Glomerular visceral epithelial cell (primary cell): ENCODE results near the gene GNRH2.
A peak's percentile ranks its signal among the peaks of the same experiment; 100 is the strongest.
"Not testable (repeated sequence)": the region's sequence is repeated elsewhere in the genome, so short reads cannot be mapped to it uniquely, and the experiment has no call there.

Experiments
- DNase-seq: peaks from one replicate; pipeline ENCODE4 v3.0.0-alpha.2; 2016; ENCODE audit errors: extremely low spot score

Gene GNRH2

DNA sequence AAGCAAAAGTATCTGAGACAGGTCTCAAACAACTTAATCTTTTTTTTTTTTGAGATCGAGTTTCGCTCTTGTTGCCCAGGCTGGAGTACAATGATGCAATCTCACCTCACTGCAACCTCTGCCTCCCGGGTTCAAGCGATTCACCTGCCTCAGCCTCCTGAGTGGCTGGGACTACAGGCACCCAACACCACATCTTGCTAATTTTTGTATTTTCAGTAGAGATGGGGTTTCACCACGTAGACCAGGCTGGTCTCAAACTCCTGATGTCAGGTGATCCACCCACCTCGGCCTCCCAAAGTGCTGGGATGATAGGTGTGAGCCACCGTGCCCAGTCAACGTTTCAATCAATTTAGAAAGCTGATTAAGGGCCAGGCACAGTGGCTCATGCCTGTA, 29.8 kb downstream of the GNRH2 start:
- DNase-seq: not testable (repeated sequence)

DNA sequence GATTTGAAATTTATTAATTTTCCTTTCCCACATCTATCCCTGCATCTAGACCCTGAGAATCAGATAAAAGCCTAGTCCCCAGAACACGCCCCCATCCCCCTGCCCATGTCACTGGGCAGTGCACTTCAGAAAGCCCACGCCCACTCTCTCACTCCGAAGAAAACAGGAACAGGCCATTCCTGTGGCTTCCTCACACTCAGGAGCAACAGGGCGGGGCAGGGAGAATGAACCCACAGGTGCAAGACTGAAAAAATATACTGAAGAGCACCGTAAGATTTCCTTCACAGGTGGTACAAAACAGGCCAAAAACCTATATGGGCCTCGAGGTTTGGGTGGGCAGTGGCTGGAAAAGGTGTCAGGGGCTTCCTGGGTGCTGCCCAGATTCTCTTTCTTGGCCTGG, 31.4 kb downstream of the GNRH2 start:
- no peak for DNase-seq

DNA sequence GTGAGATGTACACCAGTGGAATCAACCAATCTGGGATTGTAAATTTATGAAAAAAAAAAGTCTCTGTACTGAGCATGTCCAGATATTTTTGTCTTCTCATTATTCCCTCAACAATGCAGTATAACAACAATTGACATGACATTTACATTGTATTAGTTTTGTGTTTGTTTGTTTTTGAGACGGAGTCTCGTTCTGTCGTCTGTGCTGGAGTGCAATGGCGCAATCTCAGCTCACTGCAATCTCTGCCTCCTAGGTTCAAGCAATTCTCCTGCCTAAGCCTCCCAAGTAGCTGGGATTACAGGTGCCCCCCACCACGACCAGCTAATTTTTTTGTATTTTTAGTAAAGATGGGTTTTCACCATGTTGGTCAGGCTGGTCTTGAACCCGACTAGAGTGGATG, 31.9 kb downstream of the GNRH2 start:
- DNase-seq: not testable (repeated sequence)

DNA sequence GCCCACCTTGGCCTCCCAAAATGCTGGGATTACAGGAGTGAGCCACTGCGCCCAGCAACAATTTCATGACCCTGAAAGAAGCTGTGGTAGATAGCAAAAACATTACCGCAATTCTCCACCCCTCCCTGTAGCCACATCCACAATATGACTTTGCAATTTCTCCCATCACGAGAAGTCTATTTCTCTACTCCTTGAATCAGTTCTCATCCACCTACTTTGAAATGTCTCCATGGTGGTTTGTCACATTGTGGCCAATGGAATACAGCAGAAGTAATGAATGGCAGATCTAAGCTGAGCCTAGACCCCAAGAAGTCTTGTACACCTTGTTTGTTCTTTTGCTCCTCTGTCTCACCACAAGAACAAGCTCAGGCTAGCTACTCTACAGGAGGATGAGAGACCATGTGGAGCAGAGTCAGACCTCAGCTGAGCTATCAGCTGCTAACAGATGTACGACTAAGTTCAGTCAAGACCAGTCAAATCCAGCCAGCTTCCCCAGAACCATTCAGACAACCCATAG, 34.3 kb downstream of the GNRH2 start:
- DNase-seq: no peak

DNA sequence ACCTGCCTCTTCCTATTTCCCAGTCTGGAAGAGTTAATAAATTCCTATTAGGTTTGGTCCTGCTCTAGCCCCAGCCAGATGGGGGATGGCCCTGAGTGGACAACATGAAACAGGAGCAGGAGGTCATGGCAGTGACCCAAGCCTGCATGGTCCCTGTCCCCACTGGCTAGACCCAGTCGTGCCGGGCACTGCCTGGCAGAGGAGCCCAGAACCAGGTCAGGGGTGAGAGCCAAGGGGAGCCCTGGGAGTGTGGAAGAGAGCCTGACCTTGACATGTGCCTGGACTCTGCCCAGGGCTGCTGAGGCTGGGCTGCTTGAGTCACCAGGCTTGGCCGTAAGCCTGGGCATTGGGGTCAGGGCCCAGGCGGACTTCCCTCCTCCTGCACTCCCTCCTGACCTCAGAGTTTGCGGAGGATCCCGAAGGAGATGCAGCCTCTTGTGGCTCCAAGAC, 37.5 kb downstream of the GNRH2 start:
- peak; percentile 81 for DNase-seq

DNA sequence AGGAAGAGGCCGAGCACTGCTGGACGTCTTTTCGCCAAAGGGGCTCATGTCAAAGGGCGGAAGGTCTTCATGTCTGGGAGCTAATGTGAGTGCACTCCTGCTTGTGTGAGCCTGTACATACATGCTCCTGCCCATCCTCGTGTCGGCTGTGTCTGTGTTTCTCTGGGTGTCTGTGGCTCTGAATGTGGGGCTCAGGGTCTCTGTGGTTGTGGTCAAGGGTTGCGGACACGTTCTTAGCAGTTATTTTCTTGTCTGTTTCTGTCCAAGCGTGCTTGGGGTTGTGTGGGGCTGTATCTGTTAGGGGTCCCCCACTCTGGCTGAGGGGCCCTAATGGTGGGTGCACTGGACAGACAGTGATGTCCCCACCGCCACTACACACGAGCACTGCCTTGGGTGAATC, 38.2 kb downstream of the GNRH2 start:
- no peak for DNase-seq

DNA sequence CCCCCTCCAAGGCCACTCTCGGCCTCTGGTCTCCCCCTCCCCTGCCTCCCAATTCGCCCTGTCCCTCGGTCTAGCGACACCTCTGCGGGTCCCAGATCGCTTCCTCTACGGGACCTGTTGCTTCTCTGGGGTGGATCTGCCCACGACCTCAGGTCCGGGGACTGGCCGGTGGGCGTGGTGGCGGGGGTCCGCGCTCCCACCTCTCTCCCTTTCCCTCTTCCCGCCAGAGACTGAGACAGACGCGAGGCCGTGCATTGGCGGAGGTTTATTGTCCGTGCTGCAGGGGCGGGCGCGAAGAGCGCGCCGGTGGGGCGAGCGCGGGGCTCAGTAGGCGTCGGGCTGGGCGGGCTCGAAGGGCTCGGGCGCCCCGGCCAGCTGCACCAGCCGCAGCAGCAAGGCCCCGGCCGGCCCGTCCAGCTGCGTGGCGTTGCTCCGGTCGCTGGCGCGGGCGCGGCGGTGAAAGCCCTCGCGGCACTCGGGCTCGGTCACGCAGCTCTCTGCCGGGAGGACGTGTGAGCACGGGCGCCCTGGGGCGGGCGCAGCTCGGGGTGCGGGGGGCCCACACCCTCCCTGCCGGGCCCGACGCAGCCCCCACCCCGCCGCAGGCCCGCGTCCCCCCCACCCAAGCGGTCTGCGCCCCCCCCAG, 39.0 kb downstream of the GNRH2 start:
- no peak for DNase-seq

DNA sequence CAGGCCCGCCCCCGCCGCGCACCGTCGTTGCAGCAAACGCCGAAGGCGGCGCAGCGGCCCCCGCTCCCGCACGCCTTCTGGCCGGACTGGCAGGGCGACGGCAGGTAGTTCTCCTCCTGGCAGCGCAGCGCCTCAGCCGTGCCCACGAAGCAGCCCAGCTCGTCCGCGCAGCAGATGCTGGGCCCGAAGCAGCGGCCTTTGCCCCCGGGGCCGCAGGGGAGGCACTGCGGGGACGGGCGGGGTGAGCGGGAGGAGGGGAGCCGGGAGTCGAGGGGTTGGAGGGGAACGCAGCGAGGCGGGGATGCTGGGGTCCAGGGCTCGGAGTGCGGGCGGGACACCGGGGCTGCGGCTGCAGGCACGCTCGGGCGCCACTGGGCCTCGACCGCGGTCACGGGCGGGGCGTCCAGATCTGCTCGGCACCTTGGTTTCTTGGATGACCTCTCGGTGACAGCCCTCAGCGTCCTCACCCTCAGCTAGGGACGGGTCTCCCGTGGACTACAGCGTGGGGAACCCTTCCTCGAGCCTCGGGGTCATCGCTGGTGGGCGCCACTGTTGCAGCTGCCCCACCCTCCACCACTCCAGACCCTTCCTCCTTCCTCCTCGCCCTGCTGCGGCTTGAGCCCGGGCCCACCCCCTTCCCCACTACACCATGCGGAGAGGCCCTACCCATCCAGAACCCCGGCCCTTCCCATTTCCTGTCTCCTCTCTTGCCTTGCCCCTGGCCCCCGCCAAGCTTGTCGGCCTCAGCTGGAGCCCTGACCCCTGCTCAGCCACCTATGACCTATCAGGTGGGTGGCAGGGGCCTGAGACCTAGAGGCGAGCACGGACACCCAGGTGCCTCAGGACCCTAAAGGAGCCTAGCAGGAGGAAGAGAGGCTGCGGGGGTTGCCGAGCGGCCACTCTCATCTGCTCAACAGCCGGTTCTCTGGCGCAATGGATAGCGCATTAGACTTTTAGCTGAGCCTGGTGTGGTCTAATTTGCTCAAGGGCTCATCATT, 39.8 kb downstream of the GNRH2 start:
- DNase-seq: no peak

DNA sequence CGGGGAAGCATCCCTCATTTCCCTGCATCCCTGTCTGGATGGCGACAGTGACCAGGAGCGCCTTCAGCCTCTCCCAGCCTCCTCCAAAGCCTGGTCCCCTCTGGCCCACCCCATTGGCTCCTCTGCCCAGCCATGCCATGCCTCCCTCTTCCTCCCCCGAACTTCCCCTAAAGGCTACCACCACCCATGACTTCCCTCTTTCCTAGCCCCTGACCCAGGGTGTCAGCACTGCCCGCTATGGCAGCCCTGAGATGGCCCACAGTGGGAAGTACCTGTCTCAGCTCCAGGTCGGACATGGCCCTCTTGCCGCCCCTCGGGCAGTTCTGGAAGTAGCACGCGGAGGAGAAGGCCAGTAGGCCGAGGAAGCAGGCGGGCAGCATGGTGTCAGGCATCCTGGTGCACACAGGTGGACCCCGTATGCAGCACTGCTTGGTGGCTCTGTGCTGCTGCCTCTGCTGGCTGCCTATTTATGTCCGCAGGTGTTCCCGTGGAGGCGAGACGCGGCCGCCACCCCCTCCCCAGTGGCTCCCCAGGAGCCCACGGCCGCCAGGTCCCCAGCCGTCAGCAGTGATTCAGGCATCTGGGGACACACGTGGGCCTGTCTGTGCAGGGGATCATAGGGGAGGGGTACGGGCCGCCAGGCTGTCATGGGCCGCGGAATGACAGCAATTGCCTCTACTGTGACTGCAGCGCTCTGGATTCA, 41.0 kb downstream of the GNRH2 start, which contains the start of gene AVP:
Gene AVP, minus strand, starts transcription at position 442 of the 703 bp plus-strand sequence. Its CDS starts 50 bp downstream, at position 392.
- no peak for DNase-seq

DNA sequence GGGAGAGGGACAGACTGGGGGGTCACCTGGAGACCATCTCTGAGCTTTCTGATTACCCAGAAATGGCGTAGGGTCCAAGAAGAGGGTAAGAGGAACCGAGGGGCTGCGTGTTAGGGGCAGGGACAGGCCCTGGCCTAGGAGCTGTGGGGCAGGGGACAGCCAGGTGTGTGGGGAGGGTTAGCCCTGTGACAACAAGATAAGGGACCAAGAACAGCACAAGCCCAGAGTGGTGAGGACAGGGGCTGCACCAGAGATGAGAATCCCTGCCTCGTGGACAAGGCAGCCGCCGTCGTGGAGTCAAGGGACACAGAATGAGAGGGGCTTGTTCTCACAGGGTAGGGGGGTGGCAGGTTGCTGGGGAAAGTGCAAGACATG, 41.6 kb downstream of the GNRH2 start:
- DNase-seq: no peak

DNA sequence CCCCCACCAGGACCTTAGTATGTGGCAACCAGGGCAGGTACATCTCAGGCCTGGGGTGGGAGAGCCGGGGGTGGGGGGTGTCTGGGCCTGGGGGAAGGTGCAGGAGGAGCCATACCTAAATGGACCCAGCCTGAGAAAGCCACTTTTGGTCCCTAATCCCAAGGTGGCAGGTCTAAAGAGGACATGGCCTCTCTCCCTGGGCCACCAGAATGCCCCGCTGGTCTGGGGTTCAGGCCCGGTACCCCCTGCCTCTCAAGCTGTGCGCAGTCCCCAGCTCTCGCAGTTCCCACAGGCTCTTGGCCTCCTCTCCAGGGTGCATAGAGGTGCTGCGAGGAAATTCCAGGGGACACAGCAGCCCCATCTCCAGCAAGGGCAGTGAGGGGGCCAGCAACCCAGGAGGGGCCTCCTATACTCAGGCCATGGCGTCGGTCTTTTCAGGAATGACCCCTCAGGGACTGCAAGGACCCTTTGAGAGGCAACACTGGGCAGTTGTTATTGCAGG, 42.2 kb downstream of the GNRH2 start:
- DNase-seq: no peak

DNA sequence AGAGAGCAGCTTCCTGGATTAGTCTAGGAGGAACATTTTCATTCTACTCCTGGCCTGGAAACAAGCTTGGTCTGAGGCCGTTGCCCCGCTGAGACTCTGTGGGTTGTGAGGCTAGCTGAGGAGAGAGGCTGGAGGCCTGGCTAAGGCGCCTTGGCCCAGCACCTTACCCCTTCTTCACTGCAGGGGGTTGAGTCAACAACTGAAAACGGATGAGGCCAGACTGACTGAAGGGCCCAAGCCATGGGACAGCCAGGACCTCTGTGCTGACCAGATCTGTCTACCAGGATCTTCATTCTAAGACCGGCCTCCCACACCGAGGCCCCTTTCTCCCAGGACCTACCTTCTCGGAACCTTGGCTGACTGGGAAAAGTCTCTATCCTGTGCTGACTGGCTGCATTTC, 44.6 kb downstream of the GNRH2 start:
- DNase-seq: no peak

DNA sequence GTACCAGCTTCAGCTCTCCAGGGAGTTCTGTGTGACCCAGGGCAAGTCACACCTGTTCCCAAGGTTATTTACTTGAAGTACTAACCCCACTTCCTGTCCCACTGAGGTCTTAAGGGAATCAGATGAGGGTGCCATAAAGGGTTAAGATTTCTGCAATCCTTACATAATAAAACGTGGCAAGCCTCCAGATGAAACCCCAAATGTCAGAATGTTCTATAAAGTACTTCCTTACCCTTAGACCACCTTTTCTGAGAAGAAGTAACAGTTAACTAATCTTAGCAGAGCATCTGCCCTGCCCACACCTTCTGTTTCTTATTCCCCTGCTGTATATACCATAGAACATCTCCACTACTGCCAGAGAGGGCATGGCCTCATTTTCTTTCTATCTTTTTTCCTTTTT, 47.1 kb downstream of the GNRH2 start:
- no peak for DNase-seq

DNA sequence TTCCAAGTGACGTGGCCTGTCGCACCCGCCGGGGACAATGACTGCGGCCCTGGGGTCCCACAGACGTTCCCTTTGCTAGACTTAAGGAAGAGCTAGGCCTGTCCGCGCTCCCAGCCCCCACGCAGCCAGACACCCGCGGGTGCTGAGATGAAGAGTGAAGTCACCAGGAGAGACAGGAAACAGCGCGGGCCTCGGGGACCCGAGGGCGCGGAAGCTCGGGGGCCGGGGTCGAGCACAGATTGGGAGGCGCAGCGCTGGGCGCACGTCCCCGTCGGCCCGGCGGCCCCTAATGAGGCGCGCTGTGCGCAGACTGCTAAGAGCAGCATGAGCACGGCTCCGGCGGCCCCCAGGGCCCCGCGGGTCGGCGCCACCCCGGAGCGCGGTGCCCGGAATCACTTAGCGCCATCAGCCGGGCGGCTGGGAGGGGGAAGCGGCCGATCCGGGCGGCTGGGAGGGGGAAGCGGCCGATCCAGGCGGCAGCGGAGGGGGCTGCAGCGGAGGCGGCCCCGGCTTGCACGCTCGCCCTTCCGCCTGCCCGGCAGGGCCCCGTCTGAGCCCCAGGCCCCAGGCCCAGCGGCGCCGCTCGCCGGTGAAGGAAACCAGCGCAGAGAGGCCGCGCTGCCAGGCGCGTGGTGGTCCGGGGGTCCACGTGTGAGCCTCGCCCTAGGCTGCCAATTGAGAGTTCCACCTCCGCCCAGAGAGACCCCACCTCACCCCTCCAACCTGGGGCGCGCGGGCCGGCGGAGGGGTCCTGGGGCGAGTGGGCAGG, 49.4 kb downstream of the GNRH2 start:
- no peak for DNase-seq

DNA sequence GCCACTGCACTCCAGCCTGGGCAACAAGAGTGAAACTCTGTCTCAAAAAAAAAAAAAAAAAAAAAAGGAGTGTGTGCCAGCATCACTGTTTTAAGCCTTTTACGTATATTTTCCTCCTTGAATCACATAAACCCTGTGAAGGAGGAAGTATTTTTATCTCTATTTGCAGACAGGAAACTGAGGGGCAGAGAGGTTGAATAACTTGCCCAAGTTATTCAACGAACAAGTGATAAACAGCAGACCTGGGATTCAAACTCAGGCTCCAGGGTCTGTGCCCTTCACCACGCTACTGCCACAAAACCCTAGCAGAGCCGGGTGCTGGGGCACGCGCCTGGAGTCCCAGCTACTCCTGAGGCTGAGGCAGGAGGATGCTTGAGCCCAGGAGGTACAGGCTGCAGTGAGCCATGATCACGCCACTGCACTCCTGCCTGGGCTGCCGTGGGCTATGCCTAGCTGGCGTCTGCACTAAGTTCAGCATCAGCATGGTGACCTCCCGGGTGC, 50.5 kb downstream of the GNRH2 start:
- no peak for DNase-seq

DNA sequence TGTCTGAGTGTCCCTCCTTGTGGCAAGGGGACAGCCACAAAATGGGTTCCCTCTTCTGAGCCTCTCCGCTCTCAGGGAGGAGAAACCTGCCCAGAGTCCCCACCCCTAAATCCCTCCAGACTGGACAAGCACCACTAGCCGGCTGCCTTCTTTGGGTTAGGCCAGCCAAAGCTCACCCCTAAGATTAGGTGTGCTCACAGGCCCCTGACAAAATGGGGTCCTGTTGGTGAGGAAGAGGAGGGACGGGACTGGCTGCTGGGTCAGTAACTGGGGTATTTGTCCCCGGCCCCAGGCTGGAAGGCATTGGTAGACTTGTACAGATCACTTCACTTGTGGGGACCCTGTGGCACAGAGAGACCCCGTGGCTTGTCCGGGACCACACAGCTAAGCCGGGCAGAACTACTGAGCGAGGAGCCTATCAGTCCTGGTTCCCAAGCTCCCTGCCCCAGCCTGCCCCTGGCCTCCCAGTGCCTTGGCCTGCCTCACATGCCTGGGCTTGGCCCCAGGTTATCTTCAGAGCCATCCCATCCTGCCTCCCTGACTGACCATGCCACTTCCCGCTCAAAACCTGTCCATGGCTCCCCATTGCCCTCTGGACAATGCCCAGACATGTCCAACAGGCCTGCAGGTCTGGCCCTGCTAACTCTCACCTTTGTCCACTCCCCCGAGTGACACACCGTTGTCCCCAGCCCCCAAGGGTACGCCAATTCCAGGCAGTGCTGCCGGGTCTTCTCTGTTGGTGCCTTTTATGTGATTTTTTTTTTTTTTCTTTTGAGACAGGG, 51.6 kb downstream of the GNRH2 start:
- DNase-seq: no peak
